Gastrocnemius medialis (tissue), 4 donors: ENCODE measurements around the gene DBP. TPM values are rescaled to one million over a fixed set of nuclear protein-coding genes. Genes with fewer than 3 reads are reported as not detected.

Source experiments
- ATAC-seq, 2 donors: fragments of 150-250 bp; one replicate each; pipeline ENCODE4 v1.9.1; 2016
- DNase-seq, 2 donors: peaks; one replicate each; pipeline ENCODE4 v3.0.0-alpha.2; 2019
- H3K27ac ChIP-seq, 4 donors: fragments of 200-600 bp; sonication (generic); 1 replicate in 1 of 4; 2 replicates in 3 of 4; pipeline ENCODE4 v1.5.1; 2016 to 2018; ENCODE audit warnings: mild to moderate bottlenecking in 2 of 4, moderate library complexity in 1 of 4
- H3K27me3 ChIP-seq, 3 donors: fragments of 200-600 bp; sonication (generic) in 2 of 3; 1 replicate in 1 of 3; 2 replicates in 2 of 3; pipeline versions ENCODE4 v1.5.1 to v1.6.0; 2016 to 2019; ENCODE audit warnings: mild to moderate bottlenecking in 1 of 3, moderate library complexity in 1 of 3
- H3K36me3 ChIP-seq, 2 donors: fragments of 200-600 bp; sonication (generic) in 1 of 2; one replicate each; pipeline ENCODE4 v1.5.1; 2017 to 2018
- H3K4me1 ChIP-seq, 2 donors: fragments of 200-600 bp; sonication (generic) in 1 of 2; one replicate each; pipeline ENCODE4 v1.5.1; 2016 to 2017; ENCODE audit warnings: mild to moderate bottlenecking in 2 of 2
- H3K4me3 ChIP-seq, 4 donors: fragments of 200-600 bp; sonication (generic) in 3 of 4; 1 replicate in 1 of 4; 2 replicates in 3 of 4; pipeline ENCODE4 v1.5.1; 2016 to 2019; ENCODE audit warnings: mild to moderate bottlenecking in 2 of 4
- H3K9me3 ChIP-seq, 3 donors: fragments of 200-600 bp; sonication (generic) in 2 of 3; 1 replicate in 1 of 3; 2 replicates in 2 of 3; pipeline ENCODE4 v1.5.1; 2016 to 2019
- POLR2A ChIP-seq, 2 donors: fragments of 450-650 bp; IDR thresholded peaks; one replicate each; pipeline ENCODE4 v1.6.1; 2017; ENCODE audit warnings: antibody characterized with exemption in 2 of 2, mild to moderate bottlenecking in 2 of 2, moderate library complexity in 2 of 2
- in situ Hi-C, 4 donors: fragments of 200-750 bp; cut with MboI; loops; one replicate each; pipeline versions ENCODE4 v1.15.0 to v1.8.0; 2017; ENCODE audit warnings: low sequenced_read_pairs in 4 of 4
- intact Hi-C: fragments of 100-400 bp; cut with DNase I; formaldehyde crosslinking; loops from one replicate; pipeline ENCODE4 v1.15.1; 2023; ENCODE audit warnings: low total_unique reads
- total RNA-seq, 4 donors: library from RNA; depleted of rRNA; stranded (reverse); fragments of >200 nt; gene quantifications; one replicate each; pipeline versions ENCODE4 v1.1.0 to v1.2.3, GENCODE V29; 2016
- TF ChIP-seq, protein P1 (sequence below), 5 experiments: fragments of 450-650 bp in 3 of 5; fragments of 200-600 bp in 2 of 5; sonication (generic) in 2 of 5; IDR thresholded peaks in 4 of 5; conservative IDR thresholded peaks in 1 of 5; 1 replicate in 4 of 5; 2 replicates in 1 of 5; pipeline ENCODE4 v1.5.1; 2016 to 2019; ENCODE audit warnings: antibody characterized with exemption in 5 of 5, mild to moderate bottlenecking in 3 of 5, moderate library complexity in 3 of 5

DBP gene
- total RNA-seq, 4 donors from 2014 or later: 1.7 to 12.9 (median 4.4) TPM

GRCh38 chr19:48600679-48601417, 36.3 kb downstream of the DBP start:
- H3K36me3 ChIP-seq: no peaks in the 10 kb centered on the region
- no peak for DNase-seq
- H3K27ac ChIP-seq: no peak overlapping the region
- H3K4me3 ChIP-seq: no peak overlapping the region
- no peak for ATAC-seq
- no peaks in the 10 kb centered on the region for H3K9me3 ChIP-seq
- intact Hi-C loops (no loop called here), in situ Hi-C loops (no loop called here)
- H3K27me3 ChIP-seq: no peaks in the 10 kb centered on the region
- TF ChIP-seq, protein P1, sequence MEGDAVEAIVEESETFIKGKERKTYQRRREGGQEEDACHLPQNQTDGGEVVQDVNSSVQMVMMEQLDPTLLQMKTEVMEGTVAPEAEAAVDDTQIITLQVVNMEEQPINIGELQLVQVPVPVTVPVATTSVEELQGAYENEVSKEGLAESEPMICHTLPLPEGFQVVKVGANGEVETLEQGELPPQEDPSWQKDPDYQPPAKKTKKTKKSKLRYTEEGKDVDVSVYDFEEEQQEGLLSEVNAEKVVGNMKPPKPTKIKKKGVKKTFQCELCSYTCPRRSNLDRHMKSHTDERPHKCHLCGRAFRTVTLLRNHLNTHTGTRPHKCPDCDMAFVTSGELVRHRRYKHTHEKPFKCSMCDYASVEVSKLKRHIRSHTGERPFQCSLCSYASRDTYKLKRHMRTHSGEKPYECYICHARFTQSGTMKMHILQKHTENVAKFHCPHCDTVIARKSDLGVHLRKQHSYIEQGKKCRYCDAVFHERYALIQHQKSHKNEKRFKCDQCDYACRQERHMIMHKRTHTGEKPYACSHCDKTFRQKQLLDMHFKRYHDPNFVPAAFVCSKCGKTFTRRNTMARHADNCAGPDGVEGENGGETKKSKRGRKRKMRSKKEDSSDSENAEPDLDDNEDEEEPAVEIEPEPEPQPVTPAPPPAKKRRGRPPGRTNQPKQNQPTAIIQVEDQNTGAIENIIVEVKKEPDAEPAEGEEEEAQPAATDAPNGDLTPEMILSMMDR (IDR thresholded peaks at IDR 0.05 in 4 of 5, conservative IDR thresholded peaks at IDR 0.05 in 1 of 5): no peak
- TF ChIP-seq POLR2A (IDR thresholded peaks at IDR 0.05): no peak
- H3K4me1 ChIP-seq: no peaks in the 10 kb centered on the region

DNA sequence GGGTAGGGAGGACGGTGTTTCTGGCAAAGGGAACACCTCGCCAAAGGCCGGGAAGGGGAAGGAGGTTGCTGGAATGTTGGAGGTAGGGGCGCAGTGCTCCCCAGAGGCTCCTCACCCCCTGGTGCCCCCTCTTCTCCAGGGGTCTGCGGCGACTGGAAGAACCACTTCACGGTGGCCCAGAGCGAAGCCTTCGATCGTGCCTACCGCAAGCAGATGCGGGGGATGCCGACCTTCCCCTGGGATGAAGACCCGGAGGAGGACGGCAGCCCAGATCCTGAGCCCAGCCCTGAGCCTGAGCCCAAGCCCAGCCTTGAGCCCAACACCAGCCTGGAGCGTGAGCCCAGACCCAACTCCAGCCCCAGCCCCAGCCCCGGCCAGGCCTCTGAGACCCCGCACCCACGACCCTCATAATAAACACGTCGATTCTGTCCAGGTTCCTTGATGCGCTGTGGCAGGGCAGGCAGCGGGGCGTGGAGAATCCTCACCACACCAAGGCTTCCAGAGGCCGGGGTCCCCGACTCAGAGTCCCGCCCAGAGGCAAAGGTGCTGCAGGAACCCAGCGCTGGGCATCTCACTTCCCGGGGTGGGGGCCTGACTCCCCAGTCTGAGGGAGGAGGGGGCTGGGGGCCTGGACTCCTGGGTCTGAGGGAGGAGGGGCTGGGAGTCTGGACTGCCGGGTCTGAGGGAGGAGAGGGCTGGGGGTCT, 38.0 kb downstream of the DBP start:
- ATAC-seq (no peak), DNase-seq (no peak)
- H3K27ac ChIP-seq: no peak overlapping the region
- H3K4me3 ChIP-seq: no peak overlapping the region
- intact Hi-C loops (no loop called here), in situ Hi-C loops (loop anchor here in 2 of 4 donors (25.0 kb wide), 1 partner anchor 287 kb away; a partner anchor contains a TSS)
- TF ChIP-seq POLR2A (IDR thresholded peaks at IDR 0.05): no peak
- TF ChIP-seq, protein P1 (IDR thresholded peaks at IDR 0.05 in 4 of 5, conservative IDR thresholded peaks at IDR 0.05 in 1 of 5): no peak
- H3K27me3 ChIP-seq: no peaks in the 10 kb centered on the region
- no peaks in the 10 kb centered on the region for H3K36me3 ChIP-seq
- no peaks in the 10 kb centered on the region for H3K9me3 ChIP-seq
- no peaks in the 10 kb centered on the region for H3K4me1 ChIP-seq

- intact Hi-C loops (no loop called here), in situ Hi-C loops (loop anchor here in 2 of 4 donors (25.0 kb wide), 1 partner anchor 285 kb away; a partner anchor contains a TSS)
- Histone ChIP-seq H3K4me1 (no peaks in the 10 kb centered on the region), H3K36me3 (no peaks in the 10 kb centered on the region), H3K4me3 (no peak overlapping the region), H3K9me3 (no peaks in the 10 kb centered on the region), H3K27ac (no peak overlapping the region), H3K27me3 (no peaks in the 10 kb centered on the region)
- TF ChIP-seq POLR2A (IDR thresholded peaks at IDR 0.05): no peak
- TF ChIP-seq, protein P1 (IDR thresholded peaks at IDR 0.05 in 4 of 5, conservative IDR thresholded peaks at IDR 0.05 in 1 of 5): no peak
- no peak for DNase-seq
- no peak for ATAC-seq
Observed at GRCh38 chr19:48596679-48597465, 40.3 kb downstream of the DBP start.

DNA sequence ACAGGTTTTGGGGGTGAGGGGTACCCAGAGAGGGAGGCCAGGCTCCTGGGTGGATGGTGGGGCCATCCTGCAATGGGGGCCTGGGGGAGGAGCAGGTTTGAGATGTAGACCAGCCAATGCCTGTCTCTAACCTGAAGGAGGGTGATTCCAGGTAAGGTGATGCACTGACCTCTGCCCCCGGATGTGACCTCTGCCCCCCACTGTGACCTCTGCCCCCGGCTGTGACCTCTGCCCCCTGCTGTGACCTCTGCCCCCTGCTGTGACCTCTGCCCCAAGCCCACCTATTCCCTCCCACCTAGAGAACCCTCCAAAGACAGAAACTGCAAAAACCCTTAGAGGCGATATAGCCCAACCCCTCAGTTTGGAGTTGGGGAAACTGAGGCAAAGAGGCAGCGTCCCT, 40.9 kb downstream of the DBP start:
- no peak for TF ChIP-seq POLR2A (IDR thresholded peaks at IDR 0.05)
- TF ChIP-seq, protein P1 (IDR thresholded peaks at IDR 0.05 in 4 of 5, conservative IDR thresholded peaks at IDR 0.05 in 1 of 5): no peak
- no peak overlapping the region for H3K27ac ChIP-seq
- no peak overlapping the region for H3K4me3 ChIP-seq
- ATAC-seq (no peak), DNase-seq (no peak)
- intact Hi-C loops: no loop called here
- no peaks in the 10 kb centered on the region for H3K9me3 ChIP-seq
- H3K36me3 ChIP-seq: no peaks in the 10 kb centered on the region
- H3K27me3 ChIP-seq: no peaks in the 10 kb centered on the region
- in situ Hi-C loops: loop anchor here in 2 of 4 donors (25.0 kb wide), 1 partner anchor 284 kb away; a partner anchor contains a TSS
- no peaks in the 10 kb centered on the region for H3K4me1 ChIP-seq
